B cell (primary cell): ENCODE data around the gene LSM7.

Experiments used
- EZH2 ChIP-seq: IDR thresholded peaks from 2 replicates; pipeline ENCODE4 v1.6.1; 2012; ENCODE audit warnings: borderline replicate concordance, low read depth, mild to moderate bottlenecking, moderate library complexity, low read length; ENCODE audit not compliant: insufficient read depth, poor library complexity, severe bottlenecking
- TF ChIP-seq, protein P1 (sequence below): fragments of 200-600 bp; IDR thresholded peaks from one replicate; pipeline ENCODE4 v1.8.0; 2022; ENCODE audit warnings: antibody characterized with exemption, mild to moderate bottlenecking

DNA sequence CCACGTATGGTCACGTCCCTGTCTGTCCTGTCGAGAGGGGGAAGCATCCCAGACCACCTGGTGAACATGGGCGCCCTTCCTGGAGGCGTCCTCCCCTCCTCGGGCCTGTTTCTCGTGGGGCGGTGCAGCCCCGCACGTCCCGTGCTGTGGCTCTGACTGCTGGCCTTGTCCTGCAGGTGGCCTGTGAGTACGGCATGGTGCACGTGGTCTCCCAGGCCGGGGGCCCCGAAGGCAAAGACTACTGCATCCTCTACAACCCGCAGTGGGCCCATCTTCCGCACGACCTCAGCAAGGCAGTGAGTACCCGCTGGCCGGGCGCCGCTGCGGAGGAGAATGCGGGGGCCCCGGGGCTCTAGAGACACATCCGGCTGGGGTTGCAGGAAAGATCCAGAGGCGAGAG lies 6.0 kb upstream of the LSM7 start:
- TF ChIP-seq, protein P1, sequence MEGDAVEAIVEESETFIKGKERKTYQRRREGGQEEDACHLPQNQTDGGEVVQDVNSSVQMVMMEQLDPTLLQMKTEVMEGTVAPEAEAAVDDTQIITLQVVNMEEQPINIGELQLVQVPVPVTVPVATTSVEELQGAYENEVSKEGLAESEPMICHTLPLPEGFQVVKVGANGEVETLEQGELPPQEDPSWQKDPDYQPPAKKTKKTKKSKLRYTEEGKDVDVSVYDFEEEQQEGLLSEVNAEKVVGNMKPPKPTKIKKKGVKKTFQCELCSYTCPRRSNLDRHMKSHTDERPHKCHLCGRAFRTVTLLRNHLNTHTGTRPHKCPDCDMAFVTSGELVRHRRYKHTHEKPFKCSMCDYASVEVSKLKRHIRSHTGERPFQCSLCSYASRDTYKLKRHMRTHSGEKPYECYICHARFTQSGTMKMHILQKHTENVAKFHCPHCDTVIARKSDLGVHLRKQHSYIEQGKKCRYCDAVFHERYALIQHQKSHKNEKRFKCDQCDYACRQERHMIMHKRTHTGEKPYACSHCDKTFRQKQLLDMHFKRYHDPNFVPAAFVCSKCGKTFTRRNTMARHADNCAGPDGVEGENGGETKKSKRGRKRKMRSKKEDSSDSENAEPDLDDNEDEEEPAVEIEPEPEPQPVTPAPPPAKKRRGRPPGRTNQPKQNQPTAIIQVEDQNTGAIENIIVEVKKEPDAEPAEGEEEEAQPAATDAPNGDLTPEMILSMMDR, result no peak
- TF ChIP-seq EZH2, result no peak
